ENCODE results near the gene FLRT1.

DNA sequence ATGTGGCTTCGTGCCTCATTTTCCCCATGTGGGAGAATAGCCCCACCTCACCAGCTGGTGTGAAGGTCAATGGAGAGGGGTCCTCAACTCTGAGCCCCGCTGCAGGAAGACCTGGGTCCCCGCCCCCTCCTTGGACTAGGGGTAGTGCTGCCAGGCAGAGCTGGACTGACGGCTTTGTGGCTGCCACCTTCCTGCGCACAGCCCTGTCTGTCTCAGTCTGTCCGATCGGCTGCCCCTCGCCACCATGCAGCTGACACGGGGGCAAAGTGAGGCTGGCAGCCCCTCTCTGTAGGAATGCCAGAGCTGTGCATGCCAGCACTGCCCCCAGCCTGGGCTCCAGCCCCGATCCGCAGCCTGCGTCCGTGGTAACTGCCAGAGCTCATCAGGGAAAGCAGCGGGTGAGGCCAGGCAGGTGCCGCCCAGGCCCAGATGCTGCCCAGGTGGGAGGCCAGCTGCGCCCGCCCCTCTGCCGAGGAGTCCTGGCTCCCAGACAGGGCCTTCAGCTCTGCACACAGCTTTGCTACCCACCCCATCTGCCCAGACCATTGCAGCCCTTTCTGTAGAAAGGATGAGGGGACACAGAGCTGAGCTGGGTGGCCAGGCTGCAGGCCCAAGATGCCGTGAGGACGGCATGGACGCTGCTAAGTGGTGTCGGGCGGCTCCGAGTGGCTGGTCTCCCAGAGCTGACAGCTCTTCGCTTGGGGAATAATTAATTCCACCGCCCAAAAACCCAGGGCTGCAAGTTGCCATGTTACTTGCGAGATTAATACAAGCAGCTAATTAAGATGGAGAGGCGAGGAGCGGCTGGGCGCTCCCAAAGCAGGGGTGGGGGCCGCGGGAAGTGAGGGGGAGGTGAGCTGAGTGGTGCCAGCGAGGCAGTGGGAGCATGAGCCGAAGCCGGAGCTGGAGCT is 19.5 kb upstream of the FLRT1 start:
- TF ChIP-seq NR1H2 (CRISPR knock-in tag; IDR thresholded peaks at IDR 0.05; ENCODE audit: borderline replicate concordance, low read depth) (no peak), PRPF4 (IDR thresholded peaks at IDR 0.05; ENCODE audit: low read depth, low read length, poor library complexity, severe bottlenecking) (no peak), TBL1XR1 (IDR thresholded peaks at IDR 0.05; ENCODE audit: borderline replicate concordance, low read length, partially characterized antibody) (no peak), HDAC2 (CRISPR knock-in tag; IDR thresholded peaks at IDR 0.05) (no peak)
- TF ChIP-seq, protein P1, sequence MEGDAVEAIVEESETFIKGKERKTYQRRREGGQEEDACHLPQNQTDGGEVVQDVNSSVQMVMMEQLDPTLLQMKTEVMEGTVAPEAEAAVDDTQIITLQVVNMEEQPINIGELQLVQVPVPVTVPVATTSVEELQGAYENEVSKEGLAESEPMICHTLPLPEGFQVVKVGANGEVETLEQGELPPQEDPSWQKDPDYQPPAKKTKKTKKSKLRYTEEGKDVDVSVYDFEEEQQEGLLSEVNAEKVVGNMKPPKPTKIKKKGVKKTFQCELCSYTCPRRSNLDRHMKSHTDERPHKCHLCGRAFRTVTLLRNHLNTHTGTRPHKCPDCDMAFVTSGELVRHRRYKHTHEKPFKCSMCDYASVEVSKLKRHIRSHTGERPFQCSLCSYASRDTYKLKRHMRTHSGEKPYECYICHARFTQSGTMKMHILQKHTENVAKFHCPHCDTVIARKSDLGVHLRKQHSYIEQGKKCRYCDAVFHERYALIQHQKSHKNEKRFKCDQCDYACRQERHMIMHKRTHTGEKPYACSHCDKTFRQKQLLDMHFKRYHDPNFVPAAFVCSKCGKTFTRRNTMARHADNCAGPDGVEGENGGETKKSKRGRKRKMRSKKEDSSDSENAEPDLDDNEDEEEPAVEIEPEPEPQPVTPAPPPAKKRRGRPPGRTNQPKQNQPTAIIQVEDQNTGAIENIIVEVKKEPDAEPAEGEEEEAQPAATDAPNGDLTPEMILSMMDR (CRISPR knock-in tag; IDR thresholded peaks at IDR 0.05), result no peak
